Colon (tissue), 2 donors: ENCODE measurements around the gene MERTK.
A peak's percentile ranks its signal among the peaks of the same experiment; 100 is the strongest.
"Not testable (repeated sequence)": the region's sequence is repeated elsewhere in the genome, so short reads cannot be mapped to it uniquely, and the experiment has no call there.

Source experiments
- FAIRE-seq: peaks from 2 replicates; lab custom pipeline; 2012; peaks lifted over from hg19 to GRCh38; lab: Jason Lieb, UNC
- donor health status: control.
- donor health status: control.

Gene MERTK

DNA sequence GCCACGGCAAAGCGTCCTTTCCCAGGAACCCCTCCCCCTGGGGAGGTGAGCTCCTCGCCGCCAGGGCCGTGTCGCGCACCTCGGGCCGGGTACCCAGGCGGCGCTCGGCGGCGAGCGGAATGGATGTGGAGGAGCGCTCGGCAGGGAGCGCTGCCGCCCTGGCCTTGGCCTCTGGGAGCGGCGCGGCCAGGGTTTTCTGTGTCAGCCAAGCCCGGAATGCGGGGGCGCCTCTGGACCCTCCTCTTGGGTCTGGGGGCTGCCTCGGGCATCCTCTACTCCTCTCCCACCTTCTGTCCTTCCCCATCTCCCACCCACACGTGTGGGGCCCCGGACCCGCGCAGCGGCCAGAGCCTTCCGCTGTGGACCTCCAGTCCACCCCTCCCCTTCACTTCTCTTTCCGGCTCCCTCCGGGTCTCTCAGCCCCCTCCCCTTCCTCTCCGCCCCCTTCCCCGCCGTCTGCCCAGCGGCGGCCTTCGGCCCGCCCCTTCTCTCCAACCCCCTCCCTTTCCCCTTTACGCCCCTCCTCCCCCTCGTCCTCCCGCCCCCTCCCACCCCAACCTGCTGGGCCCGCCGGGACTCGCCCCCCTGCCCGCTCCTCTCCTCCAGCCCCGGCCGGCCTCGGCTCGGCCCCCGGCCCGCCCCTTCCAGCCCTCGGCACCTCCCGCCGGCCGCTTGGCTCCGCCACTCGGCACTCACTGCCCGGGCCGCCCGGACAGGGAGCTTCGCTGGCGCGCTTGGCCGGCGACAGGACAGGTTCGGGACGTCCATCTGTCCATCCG, at the start of gene MERTK:
Gene MERTK (plus strand): TSS at position 684 of the 779 bp plus-strand sequence. CDS start 129 bp downstream, outside the sequence.
- FAIRE-seq = no peak

GRCh38 chr2:111850646-111851045, 47.8 kb upstream of the MERTK start:
- FAIRE-seq = peak; percentile 18

DNA sequence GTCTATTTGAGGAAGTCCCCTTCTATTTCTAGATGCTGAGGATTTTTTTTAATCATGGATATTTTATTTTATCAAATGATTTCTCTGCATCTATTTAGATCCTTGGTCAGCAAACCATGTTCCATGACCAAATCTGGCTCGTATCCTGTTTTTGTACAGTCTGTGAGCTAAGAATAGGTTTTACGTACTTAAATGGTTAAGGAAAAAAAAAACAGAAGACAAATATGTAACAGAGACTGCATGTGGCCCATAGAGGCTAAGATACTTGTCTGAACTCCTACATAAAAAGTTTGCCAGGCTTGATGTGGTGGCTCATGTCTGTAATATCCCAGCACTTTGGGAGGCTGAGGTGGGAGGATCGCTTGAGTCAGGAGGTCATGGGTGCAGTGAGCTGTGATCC, 45.9 kb upstream of the MERTK start:
- not testable (repeated sequence) for FAIRE-seq

DNA sequence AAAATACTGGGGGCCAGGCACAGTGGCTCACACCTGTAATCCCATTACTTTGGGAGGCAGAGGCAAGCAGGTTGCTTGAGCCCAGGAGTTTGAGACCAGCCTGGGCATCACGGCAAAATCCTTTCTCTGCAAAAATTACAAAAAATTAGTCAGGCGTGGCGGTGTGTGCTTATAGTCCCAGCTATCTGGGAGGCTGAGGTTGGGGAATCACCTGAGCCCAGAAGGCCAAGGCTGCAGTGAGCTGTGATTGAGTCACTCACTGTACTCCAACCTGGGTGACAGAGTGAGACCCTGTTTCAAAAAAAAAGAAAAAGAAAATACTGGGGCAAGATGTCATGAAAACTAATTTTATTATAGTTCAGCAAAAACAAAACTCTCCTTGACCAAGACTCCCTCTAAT, 38.4 kb upstream of the MERTK start:
- not testable (repeated sequence) for FAIRE-seq

GRCh38 chr2:111865124-111865523, 33.3 kb upstream of the MERTK start:
- peak; percentile 75 for FAIRE-seq

GRCh38 chr2:111872806-111873205, 25.6 kb upstream of the MERTK start:
- peak; percentile 53 for FAIRE-seq

GRCh38 chr2:111883661-111884591, 14.5 kb upstream of the MERTK start, which contains the start of gene ANAPC1:
Gene ANAPC1 (minus strand): TSS chr2:111884193. CDS start chr2:111880825, 3,368 bp downstream.
- FAIRE-seq = no peak

GRCh38 chr2:111884592-111884964, 13.8 kb upstream of the MERTK start:
- FAIRE-seq = no peak

DNA sequence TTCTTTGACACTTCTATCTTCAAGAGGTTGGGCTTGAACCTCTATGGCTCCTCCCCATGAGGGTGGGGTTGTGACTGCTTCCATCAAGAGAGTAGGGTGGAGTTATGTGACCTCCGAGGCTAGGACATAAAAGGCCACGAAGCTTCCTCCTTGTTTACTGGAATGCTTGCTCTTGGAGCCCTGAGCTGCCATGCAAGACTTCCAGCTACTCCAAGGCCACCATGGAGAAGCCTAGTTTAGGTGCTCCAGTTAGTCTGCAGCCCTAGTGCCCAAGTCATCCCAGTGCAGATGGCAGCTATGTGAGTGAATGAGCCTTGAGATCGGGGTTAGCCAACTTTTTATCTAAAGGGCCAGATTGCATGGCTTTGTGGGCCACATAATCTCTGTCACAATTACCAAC, 2.4 kb upstream of the MERTK start:
- no peak for FAIRE-seq

GRCh38 chr2:111896576-111896975, 1.8 kb upstream of the MERTK start:
- FAIRE-seq = no peak

DNA sequence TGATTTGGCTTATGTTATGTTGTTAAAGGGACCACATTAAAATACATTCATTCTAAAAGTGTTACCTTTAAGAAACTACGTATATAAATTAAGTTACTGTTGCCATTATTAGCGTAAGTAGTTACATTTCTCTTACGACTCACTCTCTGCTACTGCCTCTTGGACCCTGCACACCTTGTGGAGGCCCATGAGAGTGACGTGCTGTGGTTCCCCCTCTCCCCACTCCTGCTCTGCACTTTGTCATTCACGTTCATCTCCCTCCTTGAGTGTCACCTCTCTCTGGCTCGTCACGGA, 830 bp upstream of the MERTK start:
- FAIRE-seq = no peak

DNA sequence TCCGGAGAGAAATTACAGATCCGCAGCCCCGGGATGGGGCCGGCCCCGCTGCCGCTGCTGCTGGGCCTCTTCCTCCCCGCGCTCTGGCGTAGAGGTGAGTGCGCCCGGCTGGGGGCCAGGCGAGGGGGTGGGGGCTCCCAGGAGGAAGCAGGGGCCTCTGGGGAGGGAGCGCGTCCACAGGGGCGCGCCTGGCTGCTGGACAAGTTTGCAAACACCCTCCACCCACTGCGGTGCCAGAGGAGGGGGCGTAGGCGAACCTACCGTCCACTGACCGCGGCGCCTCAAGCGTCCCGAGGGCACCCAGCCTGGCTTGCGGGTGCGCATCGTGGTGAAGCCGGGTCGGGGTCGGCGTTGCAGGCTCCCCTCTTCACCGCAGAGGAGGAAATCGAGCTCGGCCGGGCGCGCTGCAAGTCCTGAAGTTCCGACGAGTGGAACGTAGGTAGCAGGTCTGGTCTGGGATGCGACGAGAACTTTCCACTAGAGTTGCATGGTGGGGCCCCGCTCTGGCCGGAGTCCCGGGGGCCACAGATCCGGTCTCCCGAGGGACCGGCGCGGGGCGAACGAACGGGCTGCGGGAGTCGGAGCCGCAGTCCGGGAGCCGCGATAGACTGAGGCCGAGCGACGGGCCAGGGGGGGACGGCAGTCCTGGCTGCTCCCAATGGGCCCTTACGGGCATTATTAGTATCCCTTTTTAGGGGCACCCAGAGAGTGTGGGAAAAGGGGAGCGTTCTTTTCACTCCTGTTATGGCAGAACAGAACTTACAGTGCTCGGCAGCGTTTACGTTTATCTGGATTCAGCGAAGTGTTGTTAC, 502 bp downstream of the MERTK start:
- FAIRE-seq = no peak

DNA sequence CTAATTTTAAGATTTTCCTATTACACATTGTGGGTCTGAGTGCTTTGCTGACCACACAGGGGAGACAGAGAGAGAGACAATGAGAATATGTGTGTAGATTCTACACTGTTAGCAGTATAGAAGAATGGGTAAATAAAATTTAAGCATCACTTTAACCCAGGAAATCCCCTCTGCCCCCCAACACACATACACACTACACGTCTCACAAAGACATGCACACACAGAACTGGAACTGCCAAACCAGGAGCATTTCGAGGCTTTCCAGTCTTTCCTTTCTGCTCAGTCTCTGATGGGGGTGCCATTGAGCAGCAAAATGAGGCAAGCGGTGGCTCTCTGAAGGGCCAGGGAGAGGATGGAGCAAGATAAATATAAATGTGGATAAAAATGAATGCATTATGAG, 2.5 kb downstream of the MERTK start:
- no peak for FAIRE-seq

- FAIRE-seq = no peak
Measured at GRCh38 chr2:111903516-111903915, 5.1 kb downstream of the MERTK start.

GRCh38 chr2:111903930-111904439, 5.6 kb downstream of the MERTK start:
- FAIRE-seq = no peak

- FAIRE-seq = no peak
Measured at GRCh38 chr2:111904726-111905474, 6.5 kb downstream of the MERTK start.

DNA sequence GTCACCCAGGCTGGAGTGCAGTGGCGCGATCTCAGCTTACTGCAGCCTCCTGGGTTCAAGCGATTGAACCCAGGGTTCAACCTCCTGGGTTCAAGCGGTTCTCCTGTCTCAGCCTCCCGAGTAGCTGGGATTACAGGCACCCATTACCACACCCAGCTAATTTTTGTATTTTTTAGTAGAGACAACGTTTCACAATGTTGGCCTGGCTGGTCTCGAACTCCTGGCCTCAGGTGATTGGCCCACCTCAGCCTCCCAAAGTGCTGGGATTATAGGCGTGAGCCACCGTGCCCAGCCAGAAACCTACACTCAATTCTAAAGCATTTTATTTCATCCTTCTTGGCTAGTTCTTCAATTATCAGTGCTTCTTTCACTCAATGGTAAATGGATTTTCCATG, 7.1 kb downstream of the MERTK start:
- not testable (repeated sequence) for FAIRE-seq

GRCh38 chr2:111905990-111906735, 7.8 kb downstream of the MERTK start:
- no peak for FAIRE-seq

GRCh38 chr2:111908578-111908977, 10.2 kb downstream of the MERTK start:
- no peak for FAIRE-seq

GRCh38 chr2:111909079-111909478, 10.7 kb downstream of the MERTK start:
- no peak for FAIRE-seq

DNA sequence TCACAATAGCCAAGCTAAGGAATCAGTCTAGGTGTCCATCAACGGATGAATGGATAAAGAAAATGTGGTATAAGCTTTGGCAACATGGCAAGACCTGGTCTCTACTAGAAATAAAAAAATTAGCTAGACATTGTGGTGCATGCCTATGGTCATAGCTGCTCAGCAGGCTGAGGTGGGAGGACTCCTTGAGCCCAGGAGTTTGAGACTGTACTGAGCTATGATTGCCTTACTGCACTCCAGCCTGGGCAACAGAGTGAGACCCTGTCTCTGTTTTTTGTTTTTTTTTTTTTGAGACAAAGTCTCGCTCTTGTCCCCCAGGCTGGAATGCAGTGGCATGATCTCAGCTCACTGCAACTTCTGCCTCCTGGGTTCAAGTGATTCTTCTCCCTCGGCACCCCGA, 11.6 kb downstream of the MERTK start:
- FAIRE-seq = not testable (repeated sequence)
